ENCODE measurements around the gene PELI3. TPM values are rescaled to one million over a fixed set of nuclear protein-coding genes. Genes with fewer than 3 reads are reported as not detected.

The PELI3 gene
- total and polyA plus RNA-seq, 2 donors (not counting 1 experiment from before 2014, with no cell fraction given): 3.2 to 15.6 TPM

- no peak overlapping the region for H3K27ac Mint-ChIP-seq
- TF ChIP-seq EZH2 (IDR thresholded peaks at IDR 0.05; ENCODE audit: borderline replicate concordance, insufficient read depth, low read depth, low read length, poor library complexity, severe bottlenecking) (no peak), CTCF (IDR thresholded peaks at IDR 0.05) (no peak)
- Histone ChIP-seq H3K4me3 (ENCODE audit: control extremely low read depth in 1 of 5, extremely low read depth in 1 of 5, insufficient read depth in 1 of 5, low read depth in 2 of 5, low read length in 4 of 5) (no peak overlapping the region), H3K36me3 (replicated peaks in 1 of 2; ENCODE audit: control extremely low read depth in 1 of 2, control insufficient read depth in 1 of 2, extremely low read depth in 1 of 2, insufficient read depth in 2 of 2, low read length in 1 of 2) (no peaks in the 10 kb centered on the region), H3K4me2 (replicated peaks; ENCODE audit: low read depth, low read length, poor library complexity, severe bottlenecking) (no peak overlapping the region), H3K4me1 (ENCODE audit: control insufficient read depth in 2 of 2, insufficient read depth in 2 of 2, low read length in 2 of 2) (peaks cover 9 to 14% of the 10 kb centered on the region in 2 donors), H3K79me2 (ENCODE audit: control insufficient read depth, insufficient read depth, low read length) (no peaks in the 10 kb centered on the region), H4K20me1 (ENCODE audit: control insufficient read depth, insufficient read depth, low read length, poor library complexity, severe bottlenecking) (no peaks in the 10 kb centered on the region), H2AFZ (ENCODE audit: insufficient read depth, low read depth, low read length, poor library complexity, severe bottlenecking) (no peak overlapping the region), H3K9me3 (ENCODE audit: control extremely low read depth in 1 of 3, control insufficient read depth in 2 of 3, insufficient read depth in 1 of 3, low read length in 2 of 3) (no peaks in the 10 kb centered on the region), H3K9ac (ENCODE audit: low read length) (no peak overlapping the region), H3K27ac (ENCODE audit: low read length in 2 of 2) (no peak overlapping the region), H3K27me3 (replicated peaks in 1 of 4; ENCODE audit: control extremely low read depth in 1 of 4, control insufficient read depth in 3 of 4, insufficient read depth in 4 of 4, low read length in 3 of 4) (peaks cover 0 to 3% (median 0%) of the 10 kb centered on the region in 4 experiments)
- no peaks in the 10 kb centered on the region for H3K9me3 Mint-ChIP-seq (ENCODE audit: insufficient read depth)
- H3K4me3 Mint-ChIP-seq: no peak overlapping the region
- POLR2A ChIA-PET: no interaction called here
- CTCF ChIA-PET: no interaction called here
- peaks cover 9% of the 10 kb centered on the region for H3K4me1 Mint-ChIP-seq
- 93% methylated on average over 3 of the region's 4 CpGs for WGBS (ENCODE audit: insufficient coverage)
- intact Hi-C loops (cut with micrococcal nuclease): no loop called here
- ATAC-seq (ENCODE audit: low read depth): no peak
- H3K27me3 Mint-ChIP-seq: peaks cover 8% of the 10 kb centered on the region
- DNase-seq: no peak
These were observed 15.0 kb upstream of the PELI3 start for GRCh38 chr11:66451663-66452062.

GRCh38 chr11:66454247-66454646, 12.5 kb upstream of the PELI3 start:
- no peak for ATAC-seq (ENCODE audit: low read depth)
- Histone ChIP-seq H4K20me1 (ENCODE audit: control insufficient read depth, insufficient read depth, low read length, poor library complexity, severe bottlenecking) (no peaks in the 10 kb centered on the region), H3K4me1 (ENCODE audit: control insufficient read depth in 2 of 2, insufficient read depth in 2 of 2, low read length in 2 of 2) (peaks cover 32 to 35% of the 10 kb centered on the region in 2 donors), H3K79me2 (ENCODE audit: control insufficient read depth, insufficient read depth, low read length) (no peaks in the 10 kb centered on the region), H3K27me3 (replicated peaks in 1 of 4; ENCODE audit: control extremely low read depth in 1 of 4, control insufficient read depth in 3 of 4, insufficient read depth in 4 of 4, low read length in 3 of 4) (no peaks in the 10 kb centered on the region), H3K4me3 (ENCODE audit: control extremely low read depth in 1 of 5, extremely low read depth in 1 of 5, insufficient read depth in 1 of 5, low read depth in 2 of 5, low read length in 4 of 5) (no peak overlapping the region), H3K27ac (ENCODE audit: low read length in 2 of 2) (no peak overlapping the region), H3K4me2 (replicated peaks; ENCODE audit: low read depth, low read length, poor library complexity, severe bottlenecking) (no peak overlapping the region), H2AFZ (ENCODE audit: insufficient read depth, low read depth, low read length, poor library complexity, severe bottlenecking) (no peak overlapping the region), H3K36me3 (replicated peaks in 1 of 2; ENCODE audit: control extremely low read depth in 1 of 2, control insufficient read depth in 1 of 2, extremely low read depth in 1 of 2, insufficient read depth in 2 of 2, low read length in 1 of 2) (no peaks in the 10 kb centered on the region), H3K9me3 (ENCODE audit: control extremely low read depth in 1 of 3, control insufficient read depth in 2 of 3, insufficient read depth in 1 of 3, low read length in 2 of 3) (no peaks in the 10 kb centered on the region), H3K9ac (ENCODE audit: low read length) (no peak overlapping the region)
- no peaks in the 10 kb centered on the region for H3K9me3 Mint-ChIP-seq (ENCODE audit: insufficient read depth)
- no peak for TF ChIP-seq EZH2 (IDR thresholded peaks at IDR 0.05; ENCODE audit: borderline replicate concordance, insufficient read depth, low read depth, low read length, poor library complexity, severe bottlenecking)
- TF ChIP-seq CTCF (IDR thresholded peaks at IDR 0.05): no peak
- no peak overlapping the region for H3K4me3 Mint-ChIP-seq
- 73% methylated on average over 3 of the region's 6 CpGs for WGBS (ENCODE audit: insufficient coverage)
- POLR2A ChIA-PET: no interaction called here
- H3K27me3 Mint-ChIP-seq: peaks cover 8% of the 10 kb centered on the region
- intact Hi-C loops (cut with micrococcal nuclease): no loop called here
- no peak overlapping the region for H3K27ac Mint-ChIP-seq
- no peak for DNase-seq
- H3K4me1 Mint-ChIP-seq: peaks cover 27% of the 10 kb centered on the region
- CTCF ChIA-PET: no interaction called here
